ENCODE results near the gene B3GNT8. TPM values are rescaled to one million over a fixed set of nuclear protein-coding genes. Genes with fewer than 3 reads are reported as not detected.

B3GNT8 gene
- total and polyA plus RNA-seq, 9 of the 15 experiments (the other 6 are each of a cell fraction or from before 2014, with no cell fraction given) = 0.11 to 2.9 (median 0.65) TPM; not detected in 2

GRCh38 chr19:41398050-41398418 lies 29.1 kb downstream of the B3GNT8 start:
- intact Hi-C loops (cut with micrococcal nuclease) (loop anchor here (5.0 kb wide), 1 partner anchor 34 kb away; no protein-coding TSS in a partner anchor), in situ Hi-C loops (cut with MboI) (no loop called here)
- Histone ChIP-seq H3K27me3 (ENCODE audit: control insufficient read depth in 2 of 2, insufficient read depth in 2 of 2, low read length in 2 of 2) (no peaks in the 10 kb centered on the region), H3K36me3 (ENCODE audit: control insufficient read depth, insufficient read depth, low read length) (peaks cover 10% of the 10 kb centered on the region; the same call in 1 of the 3 replicates), H3K9me1 (ENCODE audit: control insufficient read depth, insufficient read depth, low read length) (no peaks in the 10 kb centered on the region), H3K4me2 (ENCODE audit: insufficient read depth, low read length) (peak overlapping the region; percentile 90), H3K4me3 (peak overlapping the region; percentile 73), H3K79me2 (ENCODE audit: control insufficient read depth, insufficient read depth, low read length) (peaks cover 48% of the 10 kb centered on the region), H4K20me1 (replicated peaks; ENCODE audit: control insufficient read depth, insufficient read depth, low read length) (no peaks in the 10 kb centered on the region), H3K4me1 (replicated peaks in 1 of 2; ENCODE audit: control insufficient read depth in 2 of 2, insufficient read depth in 2 of 2, low read length in 2 of 2) (peaks cover 15 to 18% of the 10 kb centered on the region in 2 experiments; a peak in 4 of 5 replicates), H3K9me3 (replicated peaks; ENCODE audit: control insufficient read depth, insufficient read depth, low read depth, low read length) (no peaks in the 10 kb centered on the region), H3K9ac (ENCODE audit: insufficient read depth in 1 of 2, low read depth in 2 of 2, low read length in 2 of 2) (peak overlapping the region; percentile 92 to 97), H2AFZ (ENCODE audit: low read depth, low read length) (peak overlapping the region; percentile 82), H3K27ac (ENCODE audit: extremely low read depth, low read depth, low read length) (peak overlapping the region; percentile 95)
- 0% methylated on average over 5 of the region's 5 CpGs for WGBS (ENCODE audit: insufficient coverage, low coverage, missing lambda C conversion rate)
- FAIRE-seq = no peak
- no TSS peak for BruUV-seq (replicated peaks)
- peak; percentile 2; the same call in 1 of the 3 replicates for ATAC-seq
- no peak for DNase-seq (ENCODE audit: extremely low read depth in 1 of 4, low spot score in 3 of 4)
- ChIA-PET POLR2A (interaction anchor here (0.7 to 1.6 kb wide), 5 partner anchors 9 to 42 kb away, joined by 3 to 12 read pairs (median 5); partner anchors contain the start of genes B9D2 and DMAC2), CTCF (ENCODE audit: low intra/inter-chr PET ratio) (no interaction called here)
- TF ChIP-seq SUPT5H (IDR thresholded peaks at IDR 0.05) = 0 out of 2 replicates have a peak, but pooled peaks have one; percentile 2
- TF ChIP-seq KAT7 (CRISPR knock-in tag; IDR thresholded peaks at IDR 0.05; ENCODE audit: borderline replicate concordance) = peak; percentile 84; the same call in 1 of the 2 replicates
- 0 out of 6 replicates have a peak, but pooled peaks of 1 of the 3 experiments have one; percentile 39 for TF ChIP-seq ZBTB11 (CRISPR knock-in tag; IDR thresholded peaks at IDR 0.05)
- no peak for TF ChIP-seq SIRT6 (IDR thresholded peaks at IDR 0.05; ENCODE audit: low read depth, low read length)
- TF ChIP-seq RB1 (IDR thresholded peaks at IDR 0.05; ENCODE audit: low read depth) = no peak
- TF ChIP-seq ZBTB49 (CRISPR knock-in tag; IDR thresholded peaks at IDR 0.05; ENCODE audit: borderline replicate concordance) = no peak
- no peak for TF ChIP-seq ID3 (CRISPR knock-in tag; IDR thresholded peaks at IDR 0.05)
- 0 out of 2 replicates have a peak, but pooled peaks have one; percentile 13 for TF ChIP-seq ID3 (tag; IDR thresholded peaks at IDR 0.05)
- TF ChIP-seq HEY1 (CRISPR knock-in tag; IDR thresholded peaks at IDR 0.05; ENCODE audit: borderline replicate concordance) = no peak
- TF ChIP-seq AFF4 (CRISPR knock-in tag; IDR thresholded peaks at IDR 0.05) = peak; percentile 32; the same call in 1 of the 2 replicates
- TF ChIP-seq FIP1L1 (IDR thresholded peaks at IDR 0.05; ENCODE audit: low read depth, low read length, poor library complexity, severe bottlenecking) = no peak

Measured in K562 (cell line).